GM12878 (cell line): ENCODE data around the gene EPRS1.

ENCODE experiments used
- BACH1 ChIP-seq: fragments of 450-650 bp; IDR thresholded peaks from 2 replicates; pipeline ENCODE4 v1.6.1; 2017; ENCODE audit warnings: mild to moderate bottlenecking, borderline replicate concordance
- BRCA1 ChIP-seq: IDR thresholded peaks from 2 replicates; pipeline ENCODE4 v1.6.1; 2011; ENCODE audit warnings: low read depth, low read length, improper control_type of control experiment
- CHD1 ChIP-seq: IDR thresholded peaks from 2 replicates; pipeline ENCODE4 v1.6.1; 2012; ENCODE audit warnings: low read depth, low read length, improper control_type of control experiment
- CREB1 ChIP-seq: IDR thresholded peaks from 2 replicates; pipeline ENCODE4 v1.6.1; 2012; ENCODE audit warnings: low read depth, mild to moderate bottlenecking, inconsistent platforms
- ESRRA ChIP-seq: IDR thresholded peaks from 2 replicates; pipeline ENCODE4 v1.6.1; 2012; ENCODE audit warnings: mild to moderate bottlenecking, low read length, improper control_type of control experiment
- MXI1 ChIP-seq: fragments of 150-350 bp; IDR thresholded peaks from 2 replicates; pipeline ENCODE4 v1.6.1; 2011; ENCODE audit warnings: low read depth, mild to moderate bottlenecking, inconsistent platforms, low read length, improper control_type of control experiment
- TCF3 ChIP-seq: IDR thresholded peaks from 2 replicates; pipeline ENCODE4 v1.6.1; 2012; ENCODE audit warnings: low read depth, mild to moderate bottlenecking, low read length, borderline replicate concordance; ENCODE audit not compliant: insufficient read depth

DNA sequence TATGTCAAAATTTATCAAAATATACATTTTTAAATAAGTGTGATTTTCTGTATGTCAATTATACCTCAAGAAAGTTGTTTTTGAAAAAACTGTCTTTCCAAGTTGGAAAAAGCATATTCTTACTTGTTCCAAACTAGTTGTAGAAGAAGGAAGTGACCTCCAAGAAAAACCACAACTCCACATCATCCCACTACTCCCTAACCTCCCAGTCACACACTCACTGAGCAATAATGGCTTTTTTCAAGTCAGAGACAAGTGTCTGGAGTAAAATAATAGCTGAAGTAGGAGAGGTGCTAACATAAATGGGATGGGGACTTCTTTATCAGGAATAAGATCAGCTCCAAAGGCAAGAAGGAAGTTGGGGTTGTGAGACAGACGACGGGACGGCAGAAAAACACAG lies 13.4 kb downstream of the EPRS1 start:
- TF ChIP-seq CHD1 = no peak
- no peak for TF ChIP-seq CREB1
- no peak for TF ChIP-seq MXI1
- TF ChIP-seq TCF3 = no peak
- no peak for TF ChIP-seq BACH1
- TF ChIP-seq BRCA1 = no peak
- TF ChIP-seq ESRRA = no peak
